ENCODE data around the gene OLIG2. TPM values are rescaled to one million over a fixed set of nuclear protein-coding genes. Genes with fewer than 3 reads are reported as not detected.

OLIG2 gene
- polyA plus RNA-seq, 1 experiment = not detected

GRCh38 chr21:32994305-32994704 lies 31.4 kb upstream of the OLIG2 start:
- ChIA-PET POLR2A (interaction anchor here (1.2 kb wide), 1 partner anchor 133 kb away, joined by 3 read pairs; no protein-coding TSS in a partner anchor), CTCF (interaction anchor here (0.7 to 2.5 kb wide), 20 partner anchors 10 to 486 kb away, joined by 3 to 70 read pairs (median 4); partner anchors contain the start of gene TMEM50B)
- no peak overlapping the region for H3K27ac ChIP-seq (ENCODE audit: low read depth, low read length)
- H3K4me3 ChIP-seq (ENCODE audit: low read depth, low read length) = no peak overlapping the region
- peak; percentile 65 for TF ChIP-seq CTCF (IDR thresholded peaks at IDR 0.05; ENCODE audit: low read depth, low read length)
- DNase-seq (ENCODE audit: low read depth, low spot score) = no peak
- no peaks in the 10 kb centered on the region for H3K9me3 ChIP-seq (ENCODE audit: control insufficient read depth, insufficient read depth, low read length)
- H3K27me3 ChIP-seq (ENCODE audit: control insufficient read depth, insufficient read depth, low read length) = peaks cover 12% of the 10 kb centered on the region

GRCh38 chr21:33007747-33008146 lies 18.0 kb upstream of the OLIG2 start:
- no peak for DNase-seq (ENCODE audit: low read depth, low spot score)
- Histone ChIP-seq H3K27me3 (ENCODE audit: control insufficient read depth, insufficient read depth, low read length) (peaks cover 8% of the 10 kb centered on the region), H3K9me3 (ENCODE audit: control insufficient read depth, insufficient read depth, low read length) (no peaks in the 10 kb centered on the region), H3K4me3 (ENCODE audit: low read depth, low read length) (no peak overlapping the region), H3K27ac (ENCODE audit: low read depth, low read length) (no peak overlapping the region)
- POLR2A ChIA-PET = no interaction called here
- no peak for TF ChIP-seq CTCF (IDR thresholded peaks at IDR 0.05; ENCODE audit: low read depth, low read length)
- CTCF ChIA-PET = no interaction called here

GRCh38 chr21:33008333-33009051 lies 17.2 kb upstream of the OLIG2 start:
- Histone ChIP-seq H3K27ac (ENCODE audit: low read depth, low read length) (no peak overlapping the region), H3K27me3 (ENCODE audit: control insufficient read depth, insufficient read depth, low read length) (peaks cover 7% of the 10 kb centered on the region), H3K9me3 (ENCODE audit: control insufficient read depth, insufficient read depth, low read length) (no peaks in the 10 kb centered on the region; the same call in 1 of the 2 replicates), H3K4me3 (ENCODE audit: low read depth, low read length) (no peak overlapping the region)
- DNase-seq (ENCODE audit: low read depth, low spot score) = no peak
- CTCF ChIA-PET = interaction anchor here (1.5 kb wide), 1 partner anchor 14 kb away, joined by 4 read pairs; no protein-coding TSS in a partner anchor
- POLR2A ChIA-PET = no interaction called here
- no peak for TF ChIP-seq CTCF (IDR thresholded peaks at IDR 0.05; ENCODE audit: low read depth, low read length)

GRCh38 chr21:33010931-33011330 lies 14.8 kb upstream of the OLIG2 start:
- DNase-seq (ENCODE audit: low read depth, low spot score) = no peak
- POLR2A ChIA-PET = no interaction called here
- Histone ChIP-seq H3K9me3 (ENCODE audit: control insufficient read depth, insufficient read depth, low read length) (no peaks in the 10 kb centered on the region; the same call in 1 of the 2 replicates), H3K27me3 (ENCODE audit: control insufficient read depth, insufficient read depth, low read length) (peaks cover 21% of the 10 kb centered on the region), H3K27ac (ENCODE audit: low read depth, low read length) (no peak overlapping the region), H3K4me3 (ENCODE audit: low read depth, low read length) (no peak overlapping the region)
- TF ChIP-seq CTCF (IDR thresholded peaks at IDR 0.05; ENCODE audit: low read depth, low read length) = no peak
- CTCF ChIA-PET = interaction anchor here (1.2 kb wide), 1 partner anchor 186 kb away, joined by 3 read pairs; no protein-coding TSS in a partner anchor

GRCh38 chr21:33011462-33011861 lies 14.3 kb upstream of the OLIG2 start:
- H3K27ac ChIP-seq (ENCODE audit: low read depth, low read length) = no peak overlapping the region
- CTCF ChIA-PET = interaction anchor here (1.2 kb wide), 1 partner anchor 186 kb away, joined by 3 read pairs; no protein-coding TSS in a partner anchor
- peak; percentile 16 for DNase-seq (ENCODE audit: low read depth, low spot score)

More at GRCh38 chr21:33011462-33011861, 14.3 kb upstream of the OLIG2 start:
- H3K4me3 ChIP-seq (ENCODE audit: low read depth, low read length) = no peak overlapping the region
- POLR2A ChIA-PET = no interaction called here
- H3K9me3 ChIP-seq (ENCODE audit: control insufficient read depth, insufficient read depth, low read length) = no peaks in the 10 kb centered on the region; the same call in 1 of the 2 replicates
- no peak for TF ChIP-seq CTCF (IDR thresholded peaks at IDR 0.05; ENCODE audit: low read depth, low read length)
- peaks cover 23% of the 10 kb centered on the region for H3K27me3 ChIP-seq (ENCODE audit: control insufficient read depth, insufficient read depth, low read length)
